AG10803 (cell line): ENCODE results near the gene LCMT2.

Experiments
- DNase-seq: peaks from one replicate; pipeline ENCODE4 v3.0.0; 2010; ENCODE audit warnings: low read depth
- H3K4me3 ChIP-seq: 2 replicates; pipeline ENCODE4 v1.5.1; 2011; ENCODE audit warnings: mild to moderate bottlenecking, low read length, control low read depth
- TF ChIP-seq, protein P1 (sequence below): conservative IDR thresholded peaks from 2 replicates; pipeline ENCODE4 v1.5.1; 2011; ENCODE audit warnings: mild to moderate bottlenecking, low read length, control low read depth, inconsistent platforms

Gene LCMT2, protein sequence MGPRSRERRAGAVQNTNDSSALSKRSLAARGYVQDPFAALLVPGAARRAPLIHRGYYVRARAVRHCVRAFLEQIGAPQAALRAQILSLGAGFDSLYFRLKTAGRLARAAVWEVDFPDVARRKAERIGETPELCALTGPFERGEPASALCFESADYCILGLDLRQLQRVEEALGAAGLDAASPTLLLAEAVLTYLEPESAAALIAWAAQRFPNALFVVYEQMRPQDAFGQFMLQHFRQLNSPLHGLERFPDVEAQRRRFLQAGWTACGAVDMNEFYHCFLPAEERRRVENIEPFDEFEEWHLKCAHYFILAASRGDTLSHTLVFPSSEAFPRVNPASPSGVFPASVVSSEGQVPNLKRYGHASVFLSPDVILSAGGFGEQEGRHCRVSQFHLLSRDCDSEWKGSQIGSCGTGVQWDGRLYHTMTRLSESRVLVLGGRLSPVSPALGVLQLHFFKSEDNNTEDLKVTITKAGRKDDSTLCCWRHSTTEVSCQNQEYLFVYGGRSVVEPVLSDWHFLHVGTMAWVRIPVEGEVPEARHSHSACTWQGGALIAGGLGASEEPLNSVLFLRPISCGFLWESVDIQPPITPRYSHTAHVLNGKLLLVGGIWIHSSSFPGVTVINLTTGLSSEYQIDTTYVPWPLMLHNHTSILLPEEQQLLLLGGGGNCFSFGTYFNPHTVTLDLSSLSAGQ

DNA sequence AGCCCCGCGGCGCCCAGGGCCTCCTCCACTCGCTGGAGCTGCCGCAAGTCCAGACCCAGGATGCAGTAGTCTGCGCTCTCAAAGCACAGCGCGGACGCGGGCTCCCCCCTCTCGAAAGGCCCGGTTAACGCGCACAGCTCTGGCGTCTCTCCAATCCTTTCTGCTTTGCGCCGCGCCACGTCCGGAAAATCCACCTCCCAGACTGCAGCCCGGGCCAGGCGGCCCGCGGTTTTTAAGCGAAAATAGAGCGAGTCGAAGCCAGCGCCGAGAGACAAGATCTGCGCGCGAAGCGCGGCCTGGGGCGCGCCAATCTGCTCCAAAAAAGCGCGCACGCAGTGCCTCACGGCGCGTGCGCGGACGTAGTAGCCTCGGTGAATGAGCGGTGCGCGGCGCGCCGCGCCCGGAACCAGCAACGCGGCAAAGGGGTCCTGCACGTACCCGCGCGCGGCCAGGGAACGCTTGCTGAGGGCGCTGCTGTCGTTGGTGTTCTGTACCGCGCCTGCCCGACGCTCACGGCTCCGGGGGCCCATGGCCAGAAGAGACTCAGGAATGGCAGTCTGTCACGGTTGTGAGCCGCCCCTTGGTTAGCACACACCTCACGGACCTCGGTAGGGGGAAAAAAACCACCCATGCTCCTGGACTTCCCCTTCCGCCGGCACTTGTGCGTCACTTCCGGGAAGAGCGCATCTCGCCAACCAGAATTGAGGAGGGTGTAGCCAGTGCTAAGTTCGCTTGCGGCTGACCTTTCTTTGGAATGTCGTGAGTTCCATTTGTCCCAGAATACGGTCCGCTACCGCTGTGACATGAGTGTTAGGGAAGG lies at the start of gene LCMT2:
LCMT2 (minus strand) TSS at position 614 of the 820 bp plus-strand sequence; CDS start at position 530, 84 bp downstream.
- H3K4me3 ChIP-seq: peak within 1 kb of the TSS; percentile 85
- TF ChIP-seq, protein P1, sequence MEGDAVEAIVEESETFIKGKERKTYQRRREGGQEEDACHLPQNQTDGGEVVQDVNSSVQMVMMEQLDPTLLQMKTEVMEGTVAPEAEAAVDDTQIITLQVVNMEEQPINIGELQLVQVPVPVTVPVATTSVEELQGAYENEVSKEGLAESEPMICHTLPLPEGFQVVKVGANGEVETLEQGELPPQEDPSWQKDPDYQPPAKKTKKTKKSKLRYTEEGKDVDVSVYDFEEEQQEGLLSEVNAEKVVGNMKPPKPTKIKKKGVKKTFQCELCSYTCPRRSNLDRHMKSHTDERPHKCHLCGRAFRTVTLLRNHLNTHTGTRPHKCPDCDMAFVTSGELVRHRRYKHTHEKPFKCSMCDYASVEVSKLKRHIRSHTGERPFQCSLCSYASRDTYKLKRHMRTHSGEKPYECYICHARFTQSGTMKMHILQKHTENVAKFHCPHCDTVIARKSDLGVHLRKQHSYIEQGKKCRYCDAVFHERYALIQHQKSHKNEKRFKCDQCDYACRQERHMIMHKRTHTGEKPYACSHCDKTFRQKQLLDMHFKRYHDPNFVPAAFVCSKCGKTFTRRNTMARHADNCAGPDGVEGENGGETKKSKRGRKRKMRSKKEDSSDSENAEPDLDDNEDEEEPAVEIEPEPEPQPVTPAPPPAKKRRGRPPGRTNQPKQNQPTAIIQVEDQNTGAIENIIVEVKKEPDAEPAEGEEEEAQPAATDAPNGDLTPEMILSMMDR: no peak
- DNase-seq: peak; percentile 93

- DNase-seq: no peak
- TF ChIP-seq, protein P1: no peak
- no peak overlapping the region for H3K4me3 ChIP-seq
Measured at GRCh38 chr15:43378601-43379000, 48.2 kb upstream of the LCMT2 start.

- DNase-seq: peak; percentile 28
- no peak overlapping the region for H3K4me3 ChIP-seq
- TF ChIP-seq, protein P1: peak; percentile 86
Measured at GRCh38 chr15:43376017-43376705, 45.8 kb upstream of the LCMT2 start.

GRCh38 chr15:43370975-43371974 lies 40.9 kb upstream of the LCMT2 start, which contains the start of the genes TUBGCP4 and ZSCAN29:
TSS of gene TUBGCP4 (plus strand) at chr15:43371101. CDS start at chr15:43371355, 254 bp downstream.
TSS of gene ZSCAN29 (minus strand) at chr15:43371043. CDS start at chr15:43369913, 1,130 bp downstream.
- DNase-seq: peak; percentile 68
- peak within 1 kb of the TSS; percentile 95 for H3K4me3 ChIP-seq
- TF ChIP-seq, protein P1: peak; percentile 21

DNA sequence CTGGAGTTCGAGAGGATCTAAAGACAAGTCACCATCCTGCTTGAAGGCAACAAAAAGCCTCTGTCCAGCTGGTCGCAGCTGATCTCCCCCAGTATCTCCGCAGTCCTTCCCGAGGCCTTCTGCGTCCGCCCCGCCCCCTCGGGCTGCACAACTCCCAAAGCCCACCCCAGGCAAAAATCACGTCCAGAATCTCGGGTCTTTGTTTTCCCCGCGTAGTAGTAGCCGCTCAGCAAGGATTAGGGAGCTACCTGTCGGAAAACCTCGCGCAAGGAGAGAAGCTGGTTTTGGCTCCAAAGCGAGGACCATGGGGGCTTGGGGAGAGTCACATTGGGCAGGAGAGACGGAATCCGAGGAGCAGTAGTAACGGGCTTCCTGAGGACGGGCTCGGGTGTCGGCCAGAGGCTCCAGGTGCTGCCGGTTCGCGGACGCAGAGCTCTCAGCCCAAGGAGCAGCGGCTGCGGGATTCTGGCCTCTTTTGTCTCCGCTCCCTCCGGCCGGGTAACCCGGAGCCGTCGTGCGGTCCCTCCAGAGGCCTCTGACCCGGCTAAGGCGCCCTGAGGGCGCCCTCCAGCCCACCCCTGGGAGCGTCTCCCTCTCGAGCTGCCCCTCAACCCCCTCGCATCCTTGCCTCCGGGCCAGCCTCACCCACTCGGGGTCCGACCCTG lies 40.1 kb upstream of the LCMT2 start:
- peak overlapping the region; percentile 95 for H3K4me3 ChIP-seq
- DNase-seq: peak; percentile 26
- TF ChIP-seq, protein P1: no peak
